D721Med (cell line): ENCODE measurements around the gene WDR44.

Experiments
- DNase-seq: peaks from one replicate; pipeline ENCODE4 v3.0.0; 2011; ENCODE audit warnings: low spot score; ENCODE audit not compliant: insufficient read length
- FAIRE-seq: peaks from 2 replicates; lab custom pipeline; 2011; peaks lifted over from hg19 to GRCh38; lab: Jason Lieb, UNC
- CTCF ChIP-seq: IDR thresholded peaks from 2 replicates; pipeline ENCODE4 v1.5.1; 2012; ENCODE audit warnings: mild to moderate bottlenecking, control low read depth; ENCODE audit not compliant: insufficient read depth; ENCODE audit errors: missing control alignments

WDR44 gene

GRCh38 chrX:118360429-118361125 lies 14.7 kb downstream of the WDR44 start:
- no peak for TF ChIP-seq CTCF
- no peak for FAIRE-seq

DNA sequence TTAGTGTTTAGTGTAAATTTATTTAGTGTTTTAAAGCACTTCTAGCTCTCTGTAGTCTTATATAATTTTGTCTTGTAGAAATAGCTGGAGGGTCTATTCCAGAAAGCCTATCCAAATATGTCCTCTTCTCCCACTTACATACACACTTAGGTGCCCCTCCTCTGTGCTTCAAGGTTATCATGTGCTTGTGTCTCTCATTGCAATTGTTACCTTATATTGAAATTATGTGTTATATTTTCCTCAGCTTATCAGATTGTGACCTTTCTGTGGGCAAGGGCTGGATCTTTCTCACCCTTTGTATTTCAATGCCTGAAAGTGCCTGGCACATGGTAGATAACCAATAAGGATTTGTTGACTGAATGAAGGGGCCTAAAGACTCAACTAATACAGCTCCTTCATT lies 18.4 kb downstream of the WDR44 start:
- DNase-seq (no peak), FAIRE-seq (no peak)
- no peak for TF ChIP-seq CTCF

More at GRCh38 chrX:118360429-118361125, 14.7 kb downstream of the WDR44 start:
- DNase-seq = no peak

DNA sequence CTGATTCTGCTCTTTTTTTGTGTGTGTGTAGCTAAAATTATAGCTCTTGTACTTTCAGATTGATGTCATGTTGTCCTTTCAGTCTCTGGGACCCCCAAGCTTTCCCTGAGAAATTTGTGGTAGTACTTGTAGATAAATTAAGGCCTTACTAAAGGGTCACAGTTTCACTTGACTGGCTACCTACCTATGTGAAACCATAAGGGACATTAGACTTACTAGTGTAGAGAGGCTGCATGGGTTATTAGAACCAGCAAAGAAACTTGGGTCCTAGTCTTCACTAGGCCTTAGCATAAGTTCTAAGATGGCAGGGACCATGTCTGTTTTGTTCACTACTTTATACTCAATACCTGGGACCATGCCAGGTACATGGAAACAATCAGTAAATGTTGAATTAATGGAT lies 21.4 kb downstream of the WDR44 start:
- FAIRE-seq = no peak
- no peak for TF ChIP-seq CTCF
- no peak for DNase-seq

GRCh38 chrX:118368398-118368797 lies 22.5 kb downstream of the WDR44 start:
- TF ChIP-seq CTCF = no peak
- FAIRE-seq (no peak), DNase-seq (no peak)

DNA sequence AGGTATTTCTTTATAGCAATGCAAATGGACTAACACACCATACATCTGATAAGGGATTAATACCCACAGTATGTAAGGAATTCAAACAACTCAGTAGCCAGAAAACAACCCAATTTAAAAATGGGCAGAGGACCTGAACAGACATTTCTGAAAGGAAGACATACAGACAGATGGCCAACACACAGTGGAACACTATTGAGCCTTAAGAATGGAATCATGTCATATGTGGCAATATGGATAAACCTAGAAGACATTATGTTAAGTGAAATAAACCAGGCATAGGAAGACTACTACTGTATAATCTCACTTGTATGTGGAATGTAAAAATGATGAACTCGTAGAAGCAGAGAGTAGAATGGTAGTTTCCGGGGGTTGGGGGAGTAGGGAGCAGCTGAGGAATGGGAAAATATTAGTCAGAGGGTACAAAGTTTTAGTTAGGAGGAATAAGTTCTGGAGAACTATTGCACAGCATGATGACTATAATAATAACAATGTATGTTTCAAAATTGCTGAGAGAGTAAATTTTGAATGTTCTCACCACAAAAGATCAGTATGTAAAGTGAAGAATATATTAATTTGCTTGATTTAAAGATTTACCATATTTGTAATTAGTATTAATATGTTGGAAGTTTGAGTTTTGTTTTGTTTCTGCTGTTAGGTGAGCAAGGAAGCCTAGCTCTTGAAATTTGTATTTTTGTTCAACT lies 25.2 kb downstream of the WDR44 start:
- TF ChIP-seq CTCF = no peak
- DNase-seq (no peak), FAIRE-seq (no peak)

DNA sequence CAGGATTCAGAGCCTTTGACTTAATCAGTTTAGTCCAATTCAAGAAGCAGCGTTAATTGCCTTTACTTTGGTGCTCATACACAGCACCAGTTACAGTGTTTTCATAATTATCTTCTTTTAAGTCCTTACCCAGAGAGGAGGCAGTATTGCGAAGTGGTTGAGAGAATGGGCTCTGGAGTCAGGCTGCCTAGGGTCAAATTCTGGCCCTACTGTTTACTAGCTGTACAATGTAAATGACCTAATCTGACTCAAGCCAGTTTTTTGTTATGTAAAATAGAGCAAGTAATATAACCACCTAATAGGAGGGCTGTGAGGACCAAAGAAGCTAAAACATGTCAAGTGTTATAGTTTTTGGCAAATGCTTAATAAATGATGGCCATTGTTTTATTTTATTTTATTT lies 27.6 kb downstream of the WDR44 start:
- DNase-seq = no peak
- no peak for FAIRE-seq
- no peak for TF ChIP-seq CTCF

DNA sequence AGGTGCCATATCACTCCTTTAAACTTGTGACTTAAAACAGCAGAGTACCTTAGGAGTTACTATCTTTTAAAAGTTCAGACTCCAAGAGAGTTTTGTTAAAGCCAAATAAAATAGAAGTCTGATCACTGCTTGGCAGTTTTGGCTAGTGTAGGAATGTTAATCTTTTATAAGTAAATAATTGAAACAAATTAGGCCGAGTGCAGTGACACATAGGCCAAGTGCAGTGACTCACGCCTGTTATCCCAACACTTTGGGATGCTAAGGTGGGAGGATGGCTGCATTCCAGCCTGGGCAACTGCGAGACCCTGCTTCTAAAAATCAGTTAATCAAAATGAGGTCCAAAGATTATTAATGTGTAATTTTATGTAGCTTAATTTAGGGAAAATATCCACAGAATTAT lies 37.2 kb downstream of the WDR44 start:
- DNase-seq (no peak), FAIRE-seq (no peak)
- no peak for TF ChIP-seq CTCF
